NCI-H345 treated with DMSO at 0.1 percent for 48 hours (cell line): ENCODE data around the gene CAPS.

Experiments
- DNase-seq: peaks from one replicate; lab custom pipeline; 2025; ENCODE audit not compliant: unreplicated experiment; lab: John Stamatoyannopoulos, UW

Gene CAPS

GRCh38 chr19:5933391-5934068 is 19.5 kb downstream of the CAPS start:
- no peak for DNase-seq

- DNase-seq, result no peak
These were observed 20.0 kb downstream of the CAPS start for GRCh38 chr19:5934069-5934401.

GRCh38 chr19:5934774-5935472 is 20.9 kb downstream of the CAPS start:
- no peak for DNase-seq

GRCh38 chr19:5935473-5936291 is 21.6 kb downstream of the CAPS start:
- DNase-seq, result no peak

- DNase-seq, result no peak
These were observed 22.2 kb downstream of the CAPS start for GRCh38 chr19:5936292-5936592.

- no peak for DNase-seq
These were observed 23.5 kb downstream of the CAPS start for GRCh38 chr19:5937550-5937949.

GRCh38 chr19:5940260-5941208 is 26.5 kb downstream of the CAPS start:
- no peak for DNase-seq

- no peak for DNase-seq
These were observed 27.6 kb downstream of the CAPS start for GRCh38 chr19:5941673-5942072.

- DNase-seq, result no peak
These were observed 29.0 kb downstream of the CAPS start for GRCh38 chr19:5943045-5943444.

- DNase-seq, result no peak
These were observed 29.6 kb downstream of the CAPS start for GRCh38 chr19:5943623-5944022.

- DNase-seq, result no peak
These were observed 33.4 kb downstream of the CAPS start for GRCh38 chr19:5947435-5947834.

GRCh38 chr19:5948752-5949564 is 34.9 kb downstream of the CAPS start:
- no peak for DNase-seq

GRCh38 chr19:5949792-5950305 is 35.8 kb downstream of the CAPS start:
- peak; percentile 89 for DNase-seq

GRCh38 chr19:5950741-5951140 is 36.7 kb downstream of the CAPS start:
- DNase-seq, result no peak

GRCh38 chr19:5951338-5951861 is 37.3 kb downstream of the CAPS start:
- no peak for DNase-seq

GRCh38 chr19:5952193-5953029 is 38.4 kb downstream of the CAPS start:
- DNase-seq, result peak; percentile 17

- no peak for DNase-seq
These were observed 39.1 kb downstream of the CAPS start for GRCh38 chr19:5953030-5953589.

GRCh38 chr19:5953680-5954213 is 39.7 kb downstream of the CAPS start:
- no peak for DNase-seq
